OCI-LY1 (cell line): ENCODE data around the gene TIMM44.

ENCODE experiments used
- H2AFZ ChIP-seq: fragments of 200-600 bp; sonication (generic), shearing (Covaris generic); 2 replicates; pipeline ENCODE4 v1.6.0; 2014; ENCODE audit warnings: antibody characterized with exemption, mild to moderate bottlenecking, low read length
- H3F3A ChIP-seq: fragments of 200-600 bp; sonication (generic), shearing (Covaris generic); 2 replicates; pipeline ENCODE4 v1.6.0; 2014; ENCODE audit warnings: mild to moderate bottlenecking, antibody characterized with exemption, low read length, moderate library complexity; ENCODE audit not compliant: insufficient read depth
- H3K27ac ChIP-seq: fragments of 200-600 bp; sonication (generic); 2 replicates; pipeline ENCODE4 v1.5.1; 2014; ENCODE audit warnings: low read length, mixed run types, mild to moderate bottlenecking, low read depth; ENCODE audit not compliant: poor library complexity, severe bottlenecking
- H3K27me3 ChIP-seq: fragments of 200-600 bp; sonication (generic); 2 replicates; pipeline ENCODE4 v1.6.0; 2014; ENCODE audit warnings: antibody characterized with exemption, mild to moderate bottlenecking, low read length, moderate library complexity; ENCODE audit not compliant: insufficient read depth
- H3K36me3 ChIP-seq: fragments of 200-600 bp; sonication (generic); 2 replicates; pipeline ENCODE4 v1.6.1; 2014; ENCODE audit warnings: mild to moderate bottlenecking, antibody characterized with exemption, low read length, moderate library complexity, mixed read lengths; ENCODE audit not compliant: insufficient read depth
- H3K4me1 ChIP-seq: fragments of 200-600 bp; sonication (generic); 2 replicates; pipeline ENCODE4 v1.5.1; 2014; ENCODE audit warnings: mild to moderate bottlenecking, low read length, moderate library complexity; ENCODE audit not compliant: insufficient read depth, severe bottlenecking
- H3K4me2 ChIP-seq: fragments of 200-600 bp; sonication (generic), shearing (Covaris generic); 2 replicates; pipeline ENCODE4 v1.6.1; 2014; ENCODE audit warnings: low read length
- H3K4me3 ChIP-seq: fragments of 200-600 bp; sonication (generic); 2 replicates; pipeline ENCODE4 v1.5.1; 2014; ENCODE audit warnings: low read length, low read depth, mild to moderate bottlenecking, mixed read lengths; ENCODE audit not compliant: poor library complexity, severe bottlenecking
- H3K79me2 ChIP-seq: fragments of 200-600 bp; shearing (Covaris generic); 2 replicates; pipeline ENCODE4 v1.6.1; 2016; ENCODE audit warnings: mixed run types, low read length, mixed read lengths; ENCODE audit not compliant: insufficient read depth
- H3K9ac ChIP-seq: fragments of 200-600 bp; sonication (generic), shearing (Covaris generic); 2 replicates; pipeline ENCODE4 v1.6.1; 2014; ENCODE audit warnings: mild to moderate bottlenecking, low read length, mixed read lengths
- H3K9me2 ChIP-seq: fragments of 200-600 bp; sonication (generic), shearing (Covaris generic); 2 replicates; pipeline ENCODE4 v1.6.1; 2014; ENCODE audit warnings: low read depth, mild to moderate bottlenecking, low read length, mixed read lengths
- H3K9me3 ChIP-seq: fragments of 200-600 bp; shearing (Covaris generic); 2 replicates; pipeline ENCODE4 v1.6.1; 2014; ENCODE audit warnings: low read length, mixed read lengths
- H4K20me1 ChIP-seq: fragments of 200-600 bp; sonication (generic), shearing (Covaris generic); 2 replicates; pipeline ENCODE4 v1.6.0; 2016; ENCODE audit warnings: mild to moderate bottlenecking, low read length; ENCODE audit not compliant: insufficient read depth
- EZH2 ChIP-seq: fragments of 200-600 bp; sonication (generic), shearing (Covaris generic); IDR thresholded peaks from 2 replicates; pipeline ENCODE4 v1.8.0; 2017; ENCODE audit warnings: borderline replicate concordance, mixed run types, mild to moderate bottlenecking, antibody characterized with exemption, low read length, moderate library complexity, mixed read lengths
- TF ChIP-seq, protein P1 (sequence below): fragments of 200-600 bp; sonication (generic), shearing (Covaris generic); IDR thresholded peaks from 2 replicates; pipeline ENCODE4 v1.5.1; 2017; ENCODE audit warnings: mild to moderate bottlenecking, antibody characterized with exemption, low read length, moderate library complexity, mixed read lengths

TIMM44 gene

DNA sequence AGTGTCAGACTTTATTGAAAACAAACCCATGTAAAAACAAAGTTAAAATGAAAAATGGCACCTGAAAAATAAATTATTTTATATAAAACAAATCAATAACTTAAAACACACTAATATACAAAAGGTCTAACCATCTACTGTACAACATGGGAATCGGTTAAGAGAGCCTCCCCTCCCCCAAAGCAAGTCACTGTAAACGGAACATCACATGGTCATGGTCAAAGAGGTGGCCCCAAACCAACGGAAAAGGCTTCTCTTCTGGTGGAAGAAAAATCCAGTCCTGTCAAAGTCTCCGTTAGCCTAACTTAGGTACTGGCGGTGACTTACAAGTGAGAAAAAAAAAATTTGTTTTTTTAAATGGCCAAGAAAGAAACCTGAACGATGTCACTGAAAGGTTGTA, 15.7 kb upstream of the TIMM44 start:
- H3K27ac ChIP-seq, result no peak overlapping the region
- H4K20me1 ChIP-seq, result no peaks in the 10 kb centered on the region
- no peaks in the 10 kb centered on the region for H3K9me3 ChIP-seq
- no peaks in the 10 kb centered on the region for H3K4me1 ChIP-seq
- no peaks in the 10 kb centered on the region for H3F3A ChIP-seq
- H3K4me3 ChIP-seq, result no peak overlapping the region
- no peaks in the 10 kb centered on the region for H3K9me2 ChIP-seq
- no peak overlapping the region for H3K9ac ChIP-seq
- TF ChIP-seq, protein P1, sequence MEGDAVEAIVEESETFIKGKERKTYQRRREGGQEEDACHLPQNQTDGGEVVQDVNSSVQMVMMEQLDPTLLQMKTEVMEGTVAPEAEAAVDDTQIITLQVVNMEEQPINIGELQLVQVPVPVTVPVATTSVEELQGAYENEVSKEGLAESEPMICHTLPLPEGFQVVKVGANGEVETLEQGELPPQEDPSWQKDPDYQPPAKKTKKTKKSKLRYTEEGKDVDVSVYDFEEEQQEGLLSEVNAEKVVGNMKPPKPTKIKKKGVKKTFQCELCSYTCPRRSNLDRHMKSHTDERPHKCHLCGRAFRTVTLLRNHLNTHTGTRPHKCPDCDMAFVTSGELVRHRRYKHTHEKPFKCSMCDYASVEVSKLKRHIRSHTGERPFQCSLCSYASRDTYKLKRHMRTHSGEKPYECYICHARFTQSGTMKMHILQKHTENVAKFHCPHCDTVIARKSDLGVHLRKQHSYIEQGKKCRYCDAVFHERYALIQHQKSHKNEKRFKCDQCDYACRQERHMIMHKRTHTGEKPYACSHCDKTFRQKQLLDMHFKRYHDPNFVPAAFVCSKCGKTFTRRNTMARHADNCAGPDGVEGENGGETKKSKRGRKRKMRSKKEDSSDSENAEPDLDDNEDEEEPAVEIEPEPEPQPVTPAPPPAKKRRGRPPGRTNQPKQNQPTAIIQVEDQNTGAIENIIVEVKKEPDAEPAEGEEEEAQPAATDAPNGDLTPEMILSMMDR, result no peak
- no peak for TF ChIP-seq EZH2
- no peaks in the 10 kb centered on the region for H3K79me2 ChIP-seq
- H3K27me3 ChIP-seq, result no peaks in the 10 kb centered on the region
- no peak overlapping the region for H3K4me2 ChIP-seq
- H3K36me3 ChIP-seq, result peaks cover 63% of the 10 kb centered on the region
- no peak overlapping the region for H2AFZ ChIP-seq

DNA sequence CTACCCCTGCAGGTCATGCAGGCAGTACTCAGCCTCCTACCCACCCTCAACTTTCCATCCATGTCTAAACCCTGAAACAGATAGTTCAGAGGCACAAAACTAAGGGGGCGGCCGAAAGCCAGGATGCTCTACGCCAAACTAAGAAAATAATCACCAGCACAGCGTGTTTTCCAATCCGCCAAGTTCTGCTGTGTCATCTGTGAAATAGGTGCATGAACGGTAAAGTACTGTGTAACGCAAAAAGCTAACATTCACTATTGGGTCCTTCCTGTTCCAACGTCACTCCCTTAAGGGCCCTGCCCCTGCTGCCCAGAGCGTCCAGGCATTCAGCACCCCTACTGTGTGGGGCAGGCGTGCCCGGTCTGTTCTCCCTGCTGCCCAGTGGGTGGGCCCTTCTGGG, 12.2 kb upstream of the TIMM44 start:
- Histone ChIP-seq H3K27me3 (no peaks in the 10 kb centered on the region), H3K9ac (no peak overlapping the region), H3K4me3 (no peak overlapping the region), H3K4me1 (no peaks in the 10 kb centered on the region), H4K20me1 (no peaks in the 10 kb centered on the region), H3K9me2 (no peaks in the 10 kb centered on the region), H3K4me2 (no peak overlapping the region), H3K27ac (no peak overlapping the region), H3F3A (no peaks in the 10 kb centered on the region), H3K79me2 (no peaks in the 10 kb centered on the region), H3K36me3 (peaks cover 28% of the 10 kb centered on the region), H3K9me3 (no peaks in the 10 kb centered on the region), H2AFZ (no peak overlapping the region)
- TF ChIP-seq, protein P1, result no peak
- no peak for TF ChIP-seq EZH2

DNA sequence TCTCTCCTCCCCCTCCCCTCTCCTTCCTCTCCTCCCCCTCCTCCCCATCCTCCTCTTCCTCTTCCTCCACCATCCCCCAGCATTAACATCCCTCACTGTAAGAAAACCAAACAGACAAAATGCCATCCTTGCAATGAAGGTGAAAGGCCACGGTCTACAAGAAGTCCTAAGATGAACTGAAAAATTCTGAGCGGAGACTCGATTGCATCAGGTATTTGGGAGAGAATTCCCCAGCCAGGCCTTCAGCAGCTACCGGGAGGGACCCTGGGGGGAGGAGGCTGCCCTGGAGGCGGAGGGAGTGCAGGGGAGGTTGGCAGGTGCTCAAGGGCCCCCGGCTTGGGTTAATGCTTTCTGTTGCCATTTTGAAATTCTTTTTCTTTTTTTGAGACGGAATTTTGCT, 10.1 kb upstream of the TIMM44 start:
- no peaks in the 10 kb centered on the region for H3K27me3 ChIP-seq
- H3K27ac ChIP-seq, result no peak overlapping the region
- no peak overlapping the region for H2AFZ ChIP-seq
- no peaks in the 10 kb centered on the region for H3F3A ChIP-seq
- H3K36me3 ChIP-seq, result peaks cover 9% of the 10 kb centered on the region
- H3K9me3 ChIP-seq, result no peaks in the 10 kb centered on the region
- no peak for TF ChIP-seq EZH2
- TF ChIP-seq, protein P1, result no peak
- no peaks in the 10 kb centered on the region for H3K9me2 ChIP-seq
- H3K4me2 ChIP-seq, result no peak overlapping the region
- H3K4me3 ChIP-seq, result no peak overlapping the region
- H3K79me2 ChIP-seq, result no peaks in the 10 kb centered on the region
- H3K9ac ChIP-seq, result no peak overlapping the region
- no peaks in the 10 kb centered on the region for H3K4me1 ChIP-seq
- H4K20me1 ChIP-seq, result no peaks in the 10 kb centered on the region
